ENCODE measurements around the gene DLG2.

DNA sequence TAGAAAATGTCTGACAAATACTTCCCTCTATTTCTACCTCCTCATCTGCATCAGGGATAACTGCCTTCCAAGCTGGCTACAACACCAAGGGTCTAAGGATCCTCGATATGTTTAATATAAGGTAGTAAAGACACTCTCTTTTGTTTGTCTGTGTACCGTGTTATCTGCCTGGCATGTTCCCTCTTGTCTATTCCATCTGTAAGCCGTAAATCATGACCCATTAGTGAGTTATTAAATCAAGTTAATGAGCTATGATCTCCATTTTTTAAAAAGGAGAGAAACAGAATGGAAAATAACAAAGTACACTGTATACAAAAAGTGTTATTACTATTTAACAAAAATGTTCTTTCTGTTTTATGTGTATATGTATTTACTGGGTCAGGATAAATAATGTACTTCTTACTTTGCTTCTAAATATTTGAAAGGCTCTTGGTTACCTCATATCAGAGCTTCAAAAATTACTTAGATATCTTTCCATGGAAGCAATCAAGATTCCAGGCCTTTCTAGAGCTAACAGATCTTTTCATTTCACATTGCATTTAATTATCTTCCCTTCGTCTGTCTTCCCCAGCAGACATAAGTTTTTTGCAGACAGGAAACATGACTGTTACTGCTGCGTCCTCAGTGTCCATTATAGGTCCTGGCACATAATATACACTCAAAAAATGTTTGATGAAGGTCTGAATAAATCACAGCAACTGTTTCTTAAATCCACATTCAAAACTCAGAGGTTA, 1998.4 kb downstream of the DLG2 start:
- TF ChIP-seq POLR2A (IDR thresholded peaks at IDR 0.05) (no peak), EP300 (IDR thresholded peaks at IDR 0.05) (no peak)
- TF ChIP-seq, protein P1, sequence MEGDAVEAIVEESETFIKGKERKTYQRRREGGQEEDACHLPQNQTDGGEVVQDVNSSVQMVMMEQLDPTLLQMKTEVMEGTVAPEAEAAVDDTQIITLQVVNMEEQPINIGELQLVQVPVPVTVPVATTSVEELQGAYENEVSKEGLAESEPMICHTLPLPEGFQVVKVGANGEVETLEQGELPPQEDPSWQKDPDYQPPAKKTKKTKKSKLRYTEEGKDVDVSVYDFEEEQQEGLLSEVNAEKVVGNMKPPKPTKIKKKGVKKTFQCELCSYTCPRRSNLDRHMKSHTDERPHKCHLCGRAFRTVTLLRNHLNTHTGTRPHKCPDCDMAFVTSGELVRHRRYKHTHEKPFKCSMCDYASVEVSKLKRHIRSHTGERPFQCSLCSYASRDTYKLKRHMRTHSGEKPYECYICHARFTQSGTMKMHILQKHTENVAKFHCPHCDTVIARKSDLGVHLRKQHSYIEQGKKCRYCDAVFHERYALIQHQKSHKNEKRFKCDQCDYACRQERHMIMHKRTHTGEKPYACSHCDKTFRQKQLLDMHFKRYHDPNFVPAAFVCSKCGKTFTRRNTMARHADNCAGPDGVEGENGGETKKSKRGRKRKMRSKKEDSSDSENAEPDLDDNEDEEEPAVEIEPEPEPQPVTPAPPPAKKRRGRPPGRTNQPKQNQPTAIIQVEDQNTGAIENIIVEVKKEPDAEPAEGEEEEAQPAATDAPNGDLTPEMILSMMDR (IDR thresholded peaks at IDR 0.05), result no peak
